Endothelial cell of umbilical vein (primary cell): ENCODE data around the gene SLC16A2. TPM values are rescaled to one million over a fixed set of nuclear protein-coding genes. Genes with fewer than 3 reads are reported as not detected.
A peak's percentile ranks its signal among the peaks of the same experiment; 100 is the strongest.

ENCODE experiments used
- BruUV-seq: library from RNA; stranded (reverse); fragments of 400-500 nt; replicated peaks from 2 replicates; lab custom pipeline; 2021; lab: Mats Ljungman, UMichigan
- CTCF ChIA-PET: fragments of 300-600, 350-600 bp; sonication (Branson Sonifier 250); formaldehyde crosslinking; loops from one replicate; lab custom pipeline; 2021; ENCODE audit warnings: antibody characterized with exemption, inconsistent platforms; lab: Charles Lee
- POLR2A ChIA-PET: fragments of 300-600, 350-600 bp; sonication (Branson Sonifier 250); formaldehyde crosslinking; loops from one replicate; lab custom pipeline; 2021; ENCODE audit warnings: antibody characterized with exemption, inconsistent platforms; lab: Charles Lee
- DNase-seq: peaks from one replicate; pipeline ENCODE4 v3.0.0-alpha.2; 2011; ENCODE audit warnings: low read depth, low spot score
- FAIRE-seq: peaks from 2 replicates; lab custom pipeline; 2011; peaks lifted over from hg19 to GRCh38; lab: Jason Lieb, UNC
- H2AFZ ChIP-seq: 2 replicates; pipeline ENCODE4 v1.6.0; 2012; ENCODE audit warnings: low read depth, low read length, control low read depth, inconsistent platforms
- H3K27ac ChIP-seq: 2 replicates; pipeline ENCODE4 v1.5.1; 2011; ENCODE audit warnings: low read depth, mild to moderate bottlenecking, control low read depth, low read length, moderate library complexity; ENCODE audit not compliant: insufficient read depth
- H3K27me3 ChIP-seq, 2 experiments: 2 replicates each; pipeline versions ENCODE4 v1.6.0 to v1.6.1; 2011; ENCODE audit warnings: low read length in 2 of 2, mixed read lengths in 1 of 2; ENCODE audit not compliant: control insufficient read depth in 2 of 2, insufficient read depth in 2 of 2
- H3K36me3 ChIP-seq, 2 experiments: 2 replicates in 1 of 2; 3 replicates in 1 of 2; pipeline ENCODE4 v1.5.1; 2011; ENCODE audit warnings: low read length in 2 of 2, mild to moderate bottlenecking in 1 of 2, moderate library complexity in 1 of 2; ENCODE audit not compliant: control insufficient read depth in 2 of 2, insufficient read depth in 2 of 2; ENCODE audit errors: extremely low read depth in 1 of 2
- H3K4me1 ChIP-seq: 3 replicates; pipeline ENCODE4 v1.5.1; 2011; ENCODE audit warnings: mild to moderate bottlenecking, low read length; ENCODE audit not compliant: control insufficient read depth, insufficient read depth; ENCODE audit errors: extremely low read depth
- H3K4me2 ChIP-seq: 2 replicates; pipeline ENCODE4 v1.6.1; 2011; ENCODE audit warnings: low read length, control low read depth, mixed read lengths; ENCODE audit not compliant: insufficient read depth
- H3K4me3 ChIP-seq, 3 experiments: fragments of 200-600 bp in 1 of 3; sonication (generic), shearing (Covaris generic) in 1 of 3; replicated peaks in 1 of 3; 2 replicates each; pipeline ENCODE4 v1.5.1; 2011 to 2016; ENCODE audit warnings: control low read depth in 3 of 3, low read length in 3 of 3, mild to moderate bottlenecking in 2 of 3, inconsistent platforms in 1 of 3, low read depth in 1 of 3, moderate library complexity in 1 of 3; ENCODE audit not compliant: insufficient read depth in 1 of 3
- H3K79me2 ChIP-seq: 2 replicates; pipeline ENCODE4 v1.6.0; 2012; ENCODE audit warnings: low read length, inconsistent platforms; ENCODE audit not compliant: control insufficient read depth, insufficient read depth
- H3K9ac ChIP-seq: replicated peaks from 2 replicates; pipeline ENCODE3; 2011; ENCODE audit warnings: low read length, control low read depth; ENCODE audit not compliant: insufficient read depth; ENCODE audit errors: extremely low read depth
- H3K9me1 ChIP-seq: replicated peaks from 3 replicates; pipeline ENCODE4 v1.6.0; 2011; ENCODE audit warnings: mild to moderate bottlenecking, low read length; ENCODE audit not compliant: control insufficient read depth, insufficient read depth; ENCODE audit errors: extremely low read depth
- H3K9me3 ChIP-seq: replicated peaks from 2 replicates; pipeline ENCODE4 v1.5.1; 2012; ENCODE audit warnings: low read length, inconsistent platforms; ENCODE audit not compliant: control insufficient read depth, insufficient read depth
- H4K20me1 ChIP-seq: replicated peaks from 2 replicates; pipeline ENCODE3; 2011; ENCODE audit warnings: mild to moderate bottlenecking, low read length; ENCODE audit not compliant: control insufficient read depth, insufficient read depth; ENCODE audit errors: extremely low read depth
- EZH2 ChIP-seq: IDR thresholded peaks from 2 replicates; pipeline ENCODE4 v1.6.1; 2012; ENCODE audit warnings: borderline replicate concordance, low read depth, mild to moderate bottlenecking, moderate library complexity, low read length, inconsistent platforms; ENCODE audit not compliant: severe bottlenecking
- FOS ChIP-seq: IDR thresholded peaks from 2 replicates; pipeline ENCODE4 v1.6.1; 2011; ENCODE audit warnings: mild to moderate bottlenecking, low read length, moderate library complexity, borderline replicate concordance; ENCODE audit not compliant: insufficient read depth
- GATA2 ChIP-seq: IDR thresholded peaks from 2 replicates; pipeline ENCODE4 v1.7.0; 2011; ENCODE audit warnings: low read depth, mild to moderate bottlenecking, moderate library complexity, mixed read lengths, low read length; ENCODE audit not compliant: insufficient read length, insufficient read depth
- JUN ChIP-seq: IDR thresholded peaks from 2 replicates; pipeline ENCODE4 v1.6.1; 2011; ENCODE audit warnings: borderline replicate concordance, low read depth; ENCODE audit not compliant: insufficient read length, insufficient read depth
- MYC ChIP-seq: IDR thresholded peaks from one replicate; pipeline ENCODE4 v1.6.1; 2011; ENCODE audit warnings: mild to moderate bottlenecking, low read depth, low read length
- POLR2A ChIP-seq: IDR thresholded peaks from 2 replicates; pipeline ENCODE4 v1.6.1; 2012; ENCODE audit warnings: low read depth, mild to moderate bottlenecking, control low read depth, low read length
- POLR2AphosphoS5 ChIP-seq: IDR thresholded peaks from 2 replicates; pipeline ENCODE4 v1.6.1; 2012; ENCODE audit warnings: low read depth, mild to moderate bottlenecking, control low read depth, low read length, moderate library complexity; ENCODE audit not compliant: insufficient read depth
- dilution Hi-C: fragments of 300-500 bp; cut with MboI; formaldehyde crosslinking; loops from one replicate; pipeline ENCODE4 v1.15.0; 2019; ENCODE audit warnings: low sequenced_read_pairs; ENCODE audit not compliant: extremely low pct_ligation_motif_present
- intact Hi-C: fragments of 100-400 bp; cut with micrococcal nuclease; formaldehyde crosslinking; loops from one replicate; pipeline ENCODE4 v1.10.0; 2022
- polyA plus RNA-seq, 4 experiments: library from polyadenylated mRNA; depleted of rRNA in 3 of 4; stranded (reverse) in 3 of 4; unstranded in 1 of 4; fragments of >200 nt; gene quantifications; 2 replicates each; pipeline versions ENCODE4 v1.2.1 to v1.2.3, GENCODE V29; 2011 to 2012; ENCODE audit warnings: missing spikeins in 1 of 4
- total RNA-seq: library from RNA; stranded (reverse); gene quantifications from 2 replicates; pipeline ENCODE4 v1.2.3, GENCODE V29; 2021
- TF ChIP-seq, protein P1 (sequence below), 2 donors: IDR thresholded peaks; 1 replicate in 1 of 2; 2 replicates in 1 of 2; pipeline ENCODE4 v1.5.1; 2011; ENCODE audit warnings: low read length in 2 of 2, mild to moderate bottlenecking in 2 of 2, moderate library complexity in 2 of 2, control low read depth in 1 of 2, inconsistent platforms in 1 of 2, low read depth in 1 of 2; ENCODE audit not compliant: insufficient read depth in 1 of 2; ENCODE audit errors: extremely low read depth in 1 of 2
- TF ChIP-seq, protein P2 (sequence below): IDR thresholded peaks from 2 replicates; pipeline ENCODE4 v1.6.1; 2011; ENCODE audit not compliant: insufficient read depth, insufficient read length

The SLC16A2 gene
- total and polyA plus RNA-seq, 2 donors (not counting 3 experiments of a cell fraction or from before 2014, with no cell fraction given), result 3.1 to 3.6 TPM

DNA sequence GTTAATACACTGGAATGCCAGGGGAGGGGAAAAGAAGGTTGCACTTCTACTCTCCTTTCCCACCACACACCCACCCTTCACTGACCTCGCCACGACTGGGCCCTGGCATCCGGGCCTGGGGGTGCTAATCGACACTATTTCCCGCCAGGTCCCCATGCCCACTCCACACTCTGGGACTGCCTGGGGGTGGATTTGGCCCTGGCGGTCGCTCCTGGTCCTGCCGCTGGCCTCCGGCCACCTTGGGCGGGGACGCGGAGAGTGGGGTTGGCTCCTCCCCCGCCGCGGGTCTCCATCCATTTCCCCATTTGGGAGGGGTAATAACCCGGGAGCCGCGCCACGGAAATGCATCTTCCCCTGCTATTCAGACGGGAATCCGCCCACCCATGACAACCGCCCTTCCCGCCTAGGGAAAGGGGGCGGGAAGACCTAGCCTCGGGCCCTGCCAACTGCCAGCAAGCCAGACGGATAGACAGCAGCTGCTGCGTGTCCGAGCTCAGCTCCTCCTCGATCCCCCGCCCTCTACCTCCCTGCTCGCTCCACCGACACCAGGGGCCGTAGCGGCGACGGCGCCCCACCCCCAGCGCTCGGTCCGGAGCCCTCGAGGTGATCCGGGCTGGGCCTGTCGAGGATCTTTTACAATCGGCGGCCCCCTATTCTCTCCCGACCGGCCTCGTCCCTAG is 115.0 kb downstream of the SLC16A2 start:
- Histone ChIP-seq H3K9ac (peak overlapping the region; percentile 68), H3K4me1 (peaks cover 9% of the 10 kb centered on the region), H4K20me1 (no peaks in the 10 kb centered on the region), H3K4me3 (peak overlapping the region; percentile 32 to 46 (median 35)), H3K9me1 (no peaks in the 10 kb centered on the region), H3K27me3 (no peaks in the 10 kb centered on the region), H2AFZ (peak overlapping the region; percentile 68), H3K36me3 (no peaks in the 10 kb centered on the region), H3K79me2 (no peaks in the 10 kb centered on the region), H3K27ac (peak overlapping the region; percentile 68), H3K9me3 (no peaks in the 10 kb centered on the region), H3K4me2 (peak overlapping the region; percentile 69)
- POLR2A ChIA-PET, result interaction anchor here (0.6 to 0.9 kb wide), 2 partner anchors 59 to 78 kb away, joined by 3 read pairs; partner anchors contain the start of gene RLIM
- dilution Hi-C loops, result no loop called here
- CTCF ChIA-PET, result interaction anchor here (0.7 to 1.0 kb wide), 2 partner anchors 10 to 116 kb away, joined by 3 read pairs; no protein-coding TSS in a partner anchor
- BruUV-seq, result no TSS peak
- FAIRE-seq (peak; percentile 96), DNase-seq (peak; percentile 72)
- intact Hi-C loops, result loop anchor here (1.0 to 5.0 kb wide), 4 partner anchors 14 to 244 kb away; no protein-coding TSS in a partner anchor
- TF ChIP-seq POLR2A (no peak), POLR2AphosphoS5 (peak; percentile 51), FOS (no peak), EZH2 (no peak), GATA2 (no peak), JUN (no peak), MYC (no peak)
- TF ChIP-seq, protein P1, sequence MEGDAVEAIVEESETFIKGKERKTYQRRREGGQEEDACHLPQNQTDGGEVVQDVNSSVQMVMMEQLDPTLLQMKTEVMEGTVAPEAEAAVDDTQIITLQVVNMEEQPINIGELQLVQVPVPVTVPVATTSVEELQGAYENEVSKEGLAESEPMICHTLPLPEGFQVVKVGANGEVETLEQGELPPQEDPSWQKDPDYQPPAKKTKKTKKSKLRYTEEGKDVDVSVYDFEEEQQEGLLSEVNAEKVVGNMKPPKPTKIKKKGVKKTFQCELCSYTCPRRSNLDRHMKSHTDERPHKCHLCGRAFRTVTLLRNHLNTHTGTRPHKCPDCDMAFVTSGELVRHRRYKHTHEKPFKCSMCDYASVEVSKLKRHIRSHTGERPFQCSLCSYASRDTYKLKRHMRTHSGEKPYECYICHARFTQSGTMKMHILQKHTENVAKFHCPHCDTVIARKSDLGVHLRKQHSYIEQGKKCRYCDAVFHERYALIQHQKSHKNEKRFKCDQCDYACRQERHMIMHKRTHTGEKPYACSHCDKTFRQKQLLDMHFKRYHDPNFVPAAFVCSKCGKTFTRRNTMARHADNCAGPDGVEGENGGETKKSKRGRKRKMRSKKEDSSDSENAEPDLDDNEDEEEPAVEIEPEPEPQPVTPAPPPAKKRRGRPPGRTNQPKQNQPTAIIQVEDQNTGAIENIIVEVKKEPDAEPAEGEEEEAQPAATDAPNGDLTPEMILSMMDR (IDR thresholded peaks at IDR 0.05; ENCODE audit: extremely low read depth in 1 of 2, insufficient read depth in 1 of 2, low read depth in 1 of 2, low read length in 2 of 2), result peak; percentile 23 to 50
- TF ChIP-seq, protein P2, sequence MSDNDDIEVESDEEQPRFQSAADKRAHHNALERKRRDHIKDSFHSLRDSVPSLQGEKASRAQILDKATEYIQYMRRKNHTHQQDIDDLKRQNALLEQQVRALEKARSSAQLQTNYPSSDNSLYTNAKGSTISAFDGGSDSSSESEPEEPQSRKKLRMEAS, result no peak
